HG03095 (cell line): Measurements from ENCODE around the gene ZNF597.
A peak's percentile ranks its signal among the peaks of the same experiment; 100 is the strongest.
"Not testable (repeated sequence)": the region's sequence is repeated elsewhere in the genome, so short reads cannot be mapped to it uniquely, and the experiment has no call there.

Source experiments
- ATAC-seq: cut with Tn5 transposase; IDR thresholded peaks from one replicate; pipeline ENCODE4 v1.9.1; 2021; ENCODE audit warnings: moderate library complexity; ENCODE audit not compliant: unreplicated experiment

Gene ZNF597

DNA sequence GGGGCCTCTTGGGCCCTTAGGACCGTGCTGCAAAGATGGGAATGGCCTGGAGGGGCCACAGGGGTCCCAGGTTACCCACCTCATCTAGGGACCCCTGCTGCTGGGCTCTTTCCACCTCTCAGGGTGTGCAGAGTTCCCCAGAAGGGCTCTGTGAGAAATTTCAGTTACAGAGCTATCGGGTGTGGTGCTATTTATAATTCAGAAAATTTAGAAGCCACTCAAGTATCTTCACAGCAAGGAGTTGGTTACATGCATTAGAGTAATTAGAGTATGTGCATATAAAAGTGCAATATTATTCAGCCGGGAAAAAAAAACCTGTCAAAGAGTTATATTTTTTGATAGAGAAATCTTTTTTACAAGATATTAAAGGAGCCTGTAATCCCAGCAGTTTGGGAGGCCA, 33.1 kb upstream of the ZNF597 start:
- no peak for ATAC-seq

DNA sequence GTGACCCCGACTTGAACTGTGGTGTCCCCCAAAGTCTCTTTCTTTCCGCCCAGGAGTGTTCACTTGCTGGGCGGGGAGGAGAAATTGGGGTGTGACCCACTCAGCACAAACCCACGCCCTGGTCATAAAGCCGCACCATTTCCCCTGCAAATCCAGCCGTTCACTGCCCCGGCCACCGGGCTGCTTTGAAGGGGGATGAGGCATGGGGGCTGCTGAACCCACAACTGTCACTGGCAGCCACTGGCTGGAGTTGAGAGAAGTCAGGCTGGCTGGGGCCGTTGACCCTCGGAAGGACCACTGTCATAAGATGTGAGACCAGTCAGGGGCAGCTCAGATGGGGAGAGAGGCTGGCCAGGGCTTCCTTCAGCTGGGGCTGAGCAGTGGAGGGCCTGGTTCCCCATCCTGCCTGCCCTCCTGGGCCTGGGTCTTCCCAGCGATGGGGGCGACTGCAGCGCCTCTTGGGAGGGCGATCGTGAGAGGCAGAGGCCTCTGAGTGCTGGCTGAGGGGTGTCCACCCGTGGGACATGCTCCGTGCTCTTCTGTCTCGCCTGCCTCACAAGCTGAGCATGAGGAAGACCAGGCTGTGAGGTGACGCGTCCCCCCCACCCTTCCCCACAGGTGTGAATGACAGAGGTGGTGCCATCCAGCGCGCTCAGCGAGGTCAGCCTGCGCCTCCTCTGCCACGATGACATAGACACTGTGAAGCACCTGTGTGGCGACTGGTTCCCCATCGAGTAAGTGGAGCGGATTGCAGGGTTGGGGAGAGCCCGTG, 32.5 kb upstream of the ZNF597 start:
- ATAC-seq: no peak

DNA sequence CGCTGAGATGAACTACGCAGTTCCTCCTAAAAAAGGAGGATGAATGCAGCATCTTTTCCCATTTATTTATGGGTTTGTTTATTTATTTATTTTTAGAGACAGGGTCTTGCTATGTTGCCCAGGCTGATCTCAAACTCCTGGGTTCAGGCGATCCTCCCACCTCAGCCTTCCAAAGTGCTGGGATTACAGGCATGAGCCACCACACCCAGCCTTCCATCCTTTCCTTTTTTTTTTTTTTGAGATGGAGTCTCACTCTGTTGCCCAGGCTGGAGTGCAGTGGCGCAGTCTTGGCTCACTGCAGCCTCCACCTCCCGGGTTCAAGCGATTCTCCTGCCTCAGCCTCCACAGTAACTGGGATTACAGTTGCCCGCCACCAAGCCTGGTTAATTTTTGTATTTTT, 31.6 kb upstream of the ZNF597 start:
- ATAC-seq: not testable (repeated sequence)

DNA sequence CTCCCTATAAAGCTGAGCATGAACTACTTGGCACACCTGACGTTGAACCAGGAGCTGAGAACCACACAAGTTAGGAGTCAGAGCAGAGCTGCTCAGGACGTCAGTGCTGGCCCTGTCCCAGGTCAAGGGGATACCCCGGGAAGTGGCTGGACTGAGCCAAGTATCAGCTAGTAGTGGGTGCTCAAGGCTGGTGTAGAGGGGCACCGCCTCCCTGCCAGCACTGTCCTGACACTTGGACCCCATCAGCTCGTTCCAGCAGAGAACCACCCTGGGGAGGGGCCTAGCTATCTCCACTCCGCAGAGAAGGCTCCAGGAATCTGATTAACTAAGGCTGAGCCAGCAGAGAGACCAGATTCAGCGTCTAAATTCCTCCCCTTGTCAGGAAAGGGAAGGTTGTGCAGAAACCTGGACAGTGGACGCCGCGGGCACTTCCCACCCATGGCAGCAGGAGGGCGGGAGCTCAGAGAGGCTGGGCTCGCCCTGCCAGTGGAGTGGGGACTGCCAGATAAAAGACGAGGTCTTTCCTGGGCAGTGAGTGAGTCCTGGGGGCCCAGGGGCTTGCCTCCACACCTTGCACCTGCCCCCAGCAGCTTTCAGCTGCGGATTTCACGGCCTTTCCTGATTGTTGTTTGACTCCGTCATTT, 31.0 kb upstream of the ZNF597 start:
- no peak for ATAC-seq

DNA sequence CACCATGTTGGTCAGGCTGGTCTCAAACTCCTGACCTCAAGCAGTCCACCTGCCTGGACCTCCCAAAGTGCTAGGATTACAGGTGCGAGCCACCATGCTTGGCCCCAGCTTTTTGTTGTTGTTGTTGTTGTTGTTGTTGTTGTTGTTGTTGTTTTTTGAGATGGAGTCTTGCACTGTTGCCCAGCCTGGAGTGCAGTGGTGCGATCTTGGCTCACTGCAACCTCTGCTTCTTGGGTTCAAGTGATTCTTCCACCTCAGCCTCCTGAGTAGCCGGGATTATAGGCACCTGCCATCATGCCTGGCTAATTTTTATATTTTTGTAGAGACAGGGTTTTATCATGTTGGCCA, 30.3 kb upstream of the ZNF597 start:
- not testable (repeated sequence) for ATAC-seq

DNA sequence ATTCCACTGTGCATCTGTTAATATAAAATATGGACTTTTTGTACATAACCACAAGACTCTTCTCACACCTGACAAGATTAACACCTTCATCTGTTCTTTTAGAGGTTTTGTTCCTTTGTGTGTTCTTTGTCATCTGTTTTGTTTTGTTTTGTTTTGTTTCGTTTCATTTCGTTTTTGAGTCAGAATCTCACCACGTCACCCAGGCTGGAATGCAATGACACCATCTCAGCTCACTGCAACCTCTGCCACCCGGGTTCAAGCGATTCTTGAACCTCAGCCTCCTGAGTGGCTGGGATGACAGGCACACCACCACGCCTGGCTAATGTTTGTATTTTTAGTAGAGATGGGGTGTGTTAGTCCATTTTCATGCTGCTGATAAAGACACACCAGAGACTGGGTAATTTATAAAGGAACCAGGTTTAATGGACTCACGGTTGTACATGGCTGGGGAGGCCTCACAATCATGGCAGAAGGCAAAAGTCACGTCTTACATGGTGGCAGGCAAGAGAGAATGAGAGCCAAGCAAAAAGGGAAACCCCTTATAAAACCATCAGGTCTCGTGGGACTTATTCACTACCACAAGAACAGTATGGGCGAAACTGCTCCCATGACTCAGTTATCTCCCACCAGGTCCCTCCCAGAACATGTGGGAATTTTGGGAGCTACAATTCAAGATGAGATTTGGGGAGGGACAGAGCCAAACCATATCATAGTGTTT, 29.7 kb upstream of the ZNF597 start:
- ATAC-seq: no peak

DNA sequence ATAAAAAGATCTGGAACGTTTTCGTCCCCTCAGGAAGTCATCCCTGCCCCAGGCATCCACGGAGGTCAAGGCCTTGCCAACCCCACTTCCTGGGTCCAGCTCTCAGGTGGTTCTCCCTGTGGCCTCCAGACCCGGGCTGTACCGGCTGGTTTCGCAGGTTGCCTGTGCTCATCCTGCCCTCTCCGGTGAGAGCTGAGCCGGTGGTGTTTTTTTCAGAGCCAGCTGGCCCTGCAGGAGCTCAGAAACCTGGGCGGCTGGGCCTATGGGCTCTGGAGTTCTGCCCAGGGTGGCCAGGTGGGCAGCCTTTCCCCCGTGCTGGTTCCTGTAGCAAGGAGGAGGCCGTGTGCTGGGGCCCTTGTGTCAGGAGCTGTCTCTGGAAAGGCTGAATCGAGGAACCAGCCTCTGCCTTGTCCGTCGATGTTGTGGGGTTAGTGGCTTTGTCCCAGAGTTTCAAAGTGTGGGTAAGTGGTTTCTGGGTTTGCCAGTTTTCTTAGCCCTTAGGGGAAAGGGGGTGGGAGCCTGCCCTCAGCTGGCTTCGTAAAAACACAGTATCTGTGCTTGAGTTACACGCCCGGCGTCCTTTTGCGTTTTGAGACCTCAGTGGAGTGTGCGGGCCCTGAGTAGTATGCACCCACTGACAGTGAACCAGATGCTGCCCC, 28.3 kb upstream of the ZNF597 start:
- ATAC-seq: no peak

DNA sequence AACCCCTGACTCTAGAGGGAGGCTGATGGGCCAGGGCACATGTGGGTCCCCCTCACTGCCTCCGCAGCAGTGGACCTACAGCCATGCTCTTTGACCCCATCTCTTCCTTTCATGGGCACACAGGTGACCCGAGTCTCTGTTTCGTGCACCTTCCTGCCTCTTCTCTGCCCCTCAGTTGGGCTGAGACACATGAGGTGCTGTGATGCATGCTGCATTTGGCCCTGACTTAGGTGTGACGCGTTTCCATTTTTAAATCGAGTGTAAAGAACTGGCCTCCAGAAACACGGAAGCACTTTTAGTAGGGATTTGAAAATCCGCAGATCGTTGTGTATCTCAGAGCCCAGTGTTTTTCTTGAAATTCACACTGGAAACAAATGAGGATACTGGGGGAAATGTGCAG, 27.4 kb upstream of the ZNF597 start:
- ATAC-seq: no peak

DNA sequence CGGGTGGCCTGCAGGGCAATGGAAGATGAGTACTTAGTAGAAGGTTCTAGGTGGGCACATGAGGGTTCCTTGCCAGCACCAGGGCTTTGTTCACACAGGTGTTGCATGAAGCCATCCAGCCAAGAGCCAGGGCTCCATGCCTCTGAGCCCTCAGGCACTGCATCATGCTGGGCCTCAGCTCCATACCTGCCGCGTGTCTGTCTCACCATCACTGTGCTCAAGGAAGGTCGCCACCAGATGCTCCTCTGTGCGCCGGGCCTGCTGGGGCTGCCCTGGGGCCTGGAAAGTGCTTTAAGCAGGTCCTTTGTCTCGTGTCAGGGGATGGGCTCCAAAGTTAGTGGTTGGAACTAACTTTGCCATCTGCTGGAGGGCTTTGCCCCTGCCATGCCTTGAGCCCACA, 26.4 kb upstream of the ZNF597 start:
- no peak for ATAC-seq

DNA sequence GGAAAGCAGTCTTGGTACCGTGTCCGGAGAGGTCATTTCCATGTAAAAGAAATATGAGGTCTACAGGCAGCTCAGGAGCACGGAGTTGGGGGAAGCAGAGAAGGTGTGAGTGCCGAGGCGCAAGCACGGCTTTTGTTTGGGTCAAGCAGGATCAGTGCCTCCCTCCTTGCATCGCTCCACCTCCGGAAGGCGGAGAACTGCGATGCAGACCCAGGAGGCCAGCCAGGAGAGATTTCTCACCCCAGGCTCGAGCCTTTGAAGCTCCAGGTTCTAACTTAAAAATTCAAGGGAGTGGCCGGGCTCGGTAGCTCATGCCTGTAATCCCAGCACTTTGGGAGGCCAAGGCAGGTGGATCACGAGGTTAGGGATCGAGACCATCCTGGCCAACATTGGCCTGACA, 25.2 kb upstream of the ZNF597 start:
- no peak for ATAC-seq

DNA sequence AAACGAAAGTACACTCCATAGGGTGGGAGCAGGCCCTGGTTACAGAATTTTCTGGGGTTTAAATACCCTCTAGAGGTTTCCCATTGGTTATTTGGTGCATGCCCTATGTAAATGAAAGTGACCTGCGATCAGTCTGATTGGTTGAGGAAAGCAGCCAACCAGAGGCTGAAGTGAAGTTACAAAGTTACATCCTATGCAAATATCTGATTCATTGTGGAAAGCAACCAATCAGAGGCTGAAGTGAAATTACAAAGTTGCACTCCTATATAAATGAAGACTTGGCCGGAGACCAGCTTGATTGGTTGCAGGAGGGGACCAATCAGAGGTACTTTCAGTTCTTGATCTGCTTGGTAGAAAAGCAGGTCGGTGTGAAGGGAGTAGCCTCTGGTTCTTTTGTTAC, 24.6 kb upstream of the ZNF597 start:
- no peak for ATAC-seq

DNA sequence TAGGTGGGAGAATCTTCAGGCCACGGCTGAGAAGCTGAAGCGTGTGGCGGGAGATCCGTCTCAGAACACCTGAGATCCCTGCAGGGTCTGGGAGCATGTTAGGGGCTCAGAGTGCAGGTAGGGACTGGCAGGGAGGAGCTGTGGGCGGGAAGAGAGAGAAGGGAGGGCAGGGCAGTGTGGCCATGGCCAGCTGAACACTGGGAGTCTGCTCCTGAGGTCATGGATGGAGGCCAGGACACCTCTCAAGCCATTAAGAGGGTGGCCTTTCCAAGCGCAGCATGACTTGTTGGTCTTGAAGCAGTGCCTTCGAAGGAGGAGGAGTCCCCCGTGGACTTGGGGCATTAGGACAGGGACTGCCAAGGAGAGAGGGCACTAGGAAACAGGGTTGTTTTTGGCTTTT, 23.9 kb upstream of the ZNF597 start:
- no peak for ATAC-seq

DNA sequence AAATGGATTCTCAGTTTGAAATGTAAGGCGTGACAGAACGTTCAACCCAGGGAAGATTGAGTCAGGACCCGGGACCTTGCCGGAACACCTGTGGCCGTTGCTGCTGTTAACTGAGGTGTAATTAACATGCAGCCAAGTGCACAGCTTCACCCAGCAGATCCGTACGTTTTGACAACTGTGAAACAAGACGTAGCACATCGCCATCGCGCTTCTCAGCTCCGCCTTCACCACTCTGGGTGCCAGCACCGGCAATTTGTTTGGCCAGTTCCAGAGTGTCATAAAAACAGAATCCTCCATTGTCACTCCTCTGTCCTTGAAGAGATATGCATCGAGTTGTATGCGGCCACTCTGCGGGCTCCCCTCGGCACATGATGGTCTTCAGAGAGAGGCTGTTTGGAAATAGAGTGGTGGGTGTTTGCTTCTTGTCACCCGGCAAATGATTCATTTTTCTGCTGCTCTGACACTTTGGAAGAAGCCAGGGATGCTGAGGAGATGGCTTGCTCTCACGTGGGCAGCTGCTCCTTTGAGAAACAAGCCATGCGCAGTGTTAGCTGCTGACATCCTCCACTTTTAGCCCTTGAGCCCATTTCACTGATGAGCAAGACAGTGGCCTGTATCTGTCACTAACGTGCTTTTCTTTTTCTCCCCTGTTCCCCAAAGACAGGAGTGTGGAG, 22.7 kb upstream of the ZNF597 start:
- no peak for ATAC-seq

DNA sequence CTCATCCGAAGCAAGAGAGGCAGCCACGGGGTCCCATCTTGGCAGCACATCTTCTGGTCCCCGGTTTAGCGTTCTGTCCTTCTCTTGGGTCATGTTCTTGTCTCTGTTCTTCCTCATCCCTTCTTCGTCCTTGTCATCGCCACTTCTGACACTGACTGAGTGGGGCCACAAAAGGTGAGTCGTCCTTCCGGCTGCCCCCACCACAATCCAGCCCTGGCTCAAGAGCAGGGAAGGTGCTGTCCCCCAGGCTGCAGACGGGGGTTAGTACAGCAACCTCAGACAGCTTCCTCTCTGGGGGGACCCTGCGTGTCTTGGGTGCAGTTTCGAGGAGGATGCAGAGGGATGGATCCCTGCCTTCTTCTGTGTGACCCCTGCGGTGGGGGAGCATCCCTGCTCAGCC, 22.0 kb upstream of the ZNF597 start:
- no peak for ATAC-seq

DNA sequence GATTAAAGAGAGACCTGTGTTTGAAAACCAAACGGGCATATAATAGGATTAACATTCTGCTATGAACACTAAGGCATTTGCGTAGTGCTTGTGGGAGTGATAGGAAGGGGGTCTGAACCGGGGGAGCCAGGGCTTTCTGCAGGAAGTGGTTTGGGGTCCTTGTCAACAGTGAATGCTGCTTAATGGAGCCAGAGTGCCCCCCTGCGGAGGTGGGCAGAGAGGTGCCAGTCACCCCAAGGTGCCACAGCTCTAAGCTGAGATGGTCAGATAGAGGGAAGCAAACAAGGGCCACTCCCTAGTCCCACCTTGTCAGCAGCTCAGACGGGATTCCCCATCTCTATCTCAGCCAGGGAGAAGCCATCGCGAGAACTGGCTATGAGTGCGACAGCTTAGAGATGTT, 17.8 kb upstream of the ZNF597 start:
- no peak for ATAC-seq

DNA sequence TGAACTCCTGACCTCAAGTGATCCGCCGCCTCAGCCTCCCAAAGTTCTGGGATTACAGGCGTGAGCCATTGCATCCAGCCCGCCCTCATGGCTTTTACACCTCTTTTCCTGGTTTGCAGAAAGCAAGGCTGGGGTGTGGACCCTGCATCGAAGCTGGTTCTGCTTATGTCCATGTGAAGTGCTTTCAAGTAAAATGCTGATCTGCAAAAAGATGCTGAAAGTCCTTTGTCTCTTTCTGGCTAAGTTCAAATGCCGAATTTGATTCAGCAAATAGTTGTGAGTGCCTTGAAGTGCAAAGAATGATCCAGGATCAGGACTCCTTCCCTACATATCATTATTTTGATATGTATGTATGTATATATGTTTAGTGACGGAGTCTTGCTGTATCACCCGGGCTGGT, 17.3 kb upstream of the ZNF597 start:
- no peak for ATAC-seq

DNA sequence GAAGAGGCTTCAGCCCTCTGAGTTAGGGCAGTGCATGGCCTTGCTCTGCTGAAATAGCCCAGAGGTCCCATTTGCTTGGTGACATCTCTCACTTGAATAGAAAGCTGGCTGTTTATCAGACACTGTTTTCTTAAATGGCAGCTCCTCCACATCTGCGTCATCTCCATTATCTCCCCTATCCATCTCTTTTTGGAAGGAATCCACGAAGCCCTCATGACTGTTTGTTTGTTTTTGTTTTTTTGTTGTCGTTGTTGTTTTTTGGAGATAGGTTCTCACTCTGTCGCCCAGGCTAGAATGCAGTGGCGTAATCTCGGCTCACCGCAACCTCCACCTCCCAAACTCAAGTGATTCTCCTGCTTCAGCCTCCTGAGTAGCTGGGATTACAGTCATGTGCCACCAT, 16.8 kb upstream of the ZNF597 start:
- ATAC-seq: no peak

DNA sequence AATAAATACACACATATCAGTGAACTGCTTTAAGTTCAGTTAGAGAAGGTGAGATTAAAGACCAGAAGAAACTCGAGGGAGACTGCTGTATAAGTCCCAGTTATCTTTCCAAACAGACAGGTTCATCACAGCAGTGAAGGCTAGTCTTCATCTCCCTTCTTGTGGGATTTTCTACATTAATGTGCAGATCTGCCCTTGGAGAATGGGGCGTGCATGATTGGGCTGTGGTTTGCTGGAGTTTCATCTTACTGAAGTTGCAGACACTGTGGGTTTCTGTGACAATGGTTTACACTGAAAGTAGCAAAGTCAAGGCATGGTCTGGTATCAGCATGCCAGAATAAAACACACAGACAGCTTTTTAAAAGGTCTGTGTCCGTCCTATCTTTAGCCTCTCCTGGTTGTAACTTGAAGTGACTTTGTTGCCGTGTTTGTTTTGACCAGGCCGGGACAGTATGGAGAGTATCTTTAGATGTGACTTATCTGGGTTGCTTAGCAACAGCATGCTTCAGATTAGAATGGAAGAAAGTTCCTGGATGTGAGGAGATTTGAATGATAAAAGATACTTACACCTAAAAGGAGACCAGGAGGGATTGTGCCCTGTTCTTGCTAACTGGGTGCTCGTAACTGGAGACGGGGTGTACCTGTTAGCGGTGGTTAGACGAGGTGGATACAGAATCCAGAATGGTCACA, 16.2 kb upstream of the ZNF597 start:
- ATAC-seq: no peak

DNA sequence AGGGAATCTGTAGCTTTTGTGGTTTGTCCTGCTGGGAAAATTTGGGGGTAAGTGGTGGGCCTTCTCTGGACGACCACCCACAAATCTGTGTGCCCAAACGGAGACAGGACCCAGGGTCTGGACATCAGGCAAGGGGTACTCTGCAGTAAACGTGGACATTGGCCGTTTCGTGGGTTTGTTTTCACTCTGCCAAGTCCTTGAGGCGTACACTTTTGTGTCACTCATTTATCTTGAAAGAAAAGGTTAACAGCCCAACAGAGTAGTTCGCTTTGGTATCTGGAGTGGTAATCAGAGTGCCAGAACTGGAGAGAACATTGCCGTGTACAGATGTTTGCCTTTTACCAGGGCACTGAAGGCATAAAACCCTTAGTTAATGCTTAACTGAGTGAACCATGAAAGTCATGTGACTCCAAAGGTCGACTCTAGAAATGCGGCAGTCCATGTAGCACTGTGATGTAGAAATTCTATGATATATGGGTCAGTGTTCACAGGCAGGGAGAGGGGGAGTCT, 15.6 kb upstream of the ZNF597 start:
- no peak for ATAC-seq

DNA sequence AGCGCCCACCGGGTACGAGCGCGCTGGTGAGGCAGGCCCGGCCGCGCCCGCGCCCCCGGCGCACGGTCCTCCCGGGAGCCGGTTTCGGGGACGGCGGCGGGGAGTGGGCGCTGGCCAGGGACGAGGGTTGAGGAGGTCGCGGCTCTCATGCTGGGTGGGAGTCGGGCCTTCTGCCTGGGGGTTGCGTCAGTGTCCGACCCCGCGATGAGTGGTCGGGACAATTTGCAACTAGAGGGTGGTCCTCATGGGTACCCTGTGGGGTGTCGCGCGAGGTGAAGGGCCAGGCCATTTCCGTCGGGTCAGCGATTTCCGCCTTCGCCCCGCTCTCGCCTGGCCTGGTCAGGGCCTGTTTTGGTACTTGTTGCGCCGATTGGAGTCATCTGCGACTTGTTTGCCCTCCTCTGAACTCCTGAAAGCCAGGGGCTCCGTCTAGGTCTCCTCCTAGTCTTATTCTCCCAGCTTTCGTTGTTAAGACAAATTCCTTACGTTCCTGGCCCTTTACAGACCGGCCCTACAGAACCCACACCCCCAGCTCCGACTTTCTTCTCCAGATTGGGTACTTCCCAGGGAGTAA, 15.1 kb upstream of the ZNF597 start:
- ATAC-seq: peak; percentile 4
